Measurements from ENCODE around the gene GRID1. TPM values are rescaled to one million over a fixed set of nuclear protein-coding genes. Genes with fewer than 3 reads are reported as not detected.
A peak's percentile ranks its signal among the peaks of the same experiment; 100 is the strongest.

Gene GRID1
- total and polyA plus RNA-seq, 10 of the 15 experiments (the other 5 are each of a cell fraction or from before 2014, with no cell fraction given): 0.04 to 0.62 (median 0.08) TPM; not detected in 5

DNA sequence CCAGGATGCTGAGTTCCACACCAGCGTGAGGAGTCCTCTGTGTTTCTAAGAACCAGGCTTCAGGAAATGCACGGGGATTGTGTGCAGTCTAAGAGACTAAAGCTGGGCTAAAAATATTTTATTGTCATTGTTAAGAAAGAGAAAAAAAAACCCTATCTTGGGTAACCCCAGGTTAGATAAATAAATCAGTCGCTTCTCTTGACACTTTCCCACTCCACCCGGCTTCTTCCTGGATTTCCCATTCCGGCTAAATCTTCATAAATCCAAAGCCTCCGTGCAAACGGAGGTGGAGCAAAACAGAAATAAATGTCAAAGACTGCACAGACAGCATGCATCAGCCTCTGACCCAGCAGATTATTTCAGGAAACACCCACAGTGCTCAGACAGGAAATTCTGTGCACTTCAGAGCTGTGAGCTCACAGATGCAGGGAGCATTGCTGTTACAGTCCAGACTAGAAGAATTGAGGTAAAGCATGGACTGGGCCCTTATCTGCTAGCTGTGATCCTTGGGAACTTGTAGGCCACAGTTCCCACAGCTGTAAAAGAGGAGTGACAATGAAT is 44.8 kb upstream of the GRID1 start (continued):
- TF ChIP-seq EP300 (IDR thresholded peaks at IDR 0.05; ENCODE audit: borderline replicate concordance in 1 of 2, control insufficient read depth in 1 of 2, low read depth in 2 of 2, low read length in 2 of 2): peak in 1 of 2 experiments; percentile 66; a peak in 1 of 4 replicates
- no peak for TF ChIP-seq ZSCAN29 (IDR thresholded peaks at IDR 0.05)
- TF ChIP-seq CREM (IDR thresholded peaks at IDR 0.05; ENCODE audit: low read depth): peak; percentile 50; the same call in 1 of the 2 replicates
- no peak for TF ChIP-seq SUZ12 (IDR thresholded peaks at IDR 0.05; ENCODE audit: unreplicated experiment)
- TF ChIP-seq CHD4 (IDR thresholded peaks at IDR 0.05): no peak
- no peak for TF ChIP-seq WRNIP1 (IDR thresholded peaks at IDR 0.05; ENCODE audit: borderline replicate concordance, low read depth, low read length)
- TF ChIP-seq ATF7 (IDR thresholded peaks at IDR 0.05; ENCODE audit: low read depth): peak; percentile 26; the same call in 1 of the 2 replicates
- no peak for TF ChIP-seq PML (IDR thresholded peaks at IDR 0.05; ENCODE audit: low read length)
- TF ChIP-seq, protein P1, sequence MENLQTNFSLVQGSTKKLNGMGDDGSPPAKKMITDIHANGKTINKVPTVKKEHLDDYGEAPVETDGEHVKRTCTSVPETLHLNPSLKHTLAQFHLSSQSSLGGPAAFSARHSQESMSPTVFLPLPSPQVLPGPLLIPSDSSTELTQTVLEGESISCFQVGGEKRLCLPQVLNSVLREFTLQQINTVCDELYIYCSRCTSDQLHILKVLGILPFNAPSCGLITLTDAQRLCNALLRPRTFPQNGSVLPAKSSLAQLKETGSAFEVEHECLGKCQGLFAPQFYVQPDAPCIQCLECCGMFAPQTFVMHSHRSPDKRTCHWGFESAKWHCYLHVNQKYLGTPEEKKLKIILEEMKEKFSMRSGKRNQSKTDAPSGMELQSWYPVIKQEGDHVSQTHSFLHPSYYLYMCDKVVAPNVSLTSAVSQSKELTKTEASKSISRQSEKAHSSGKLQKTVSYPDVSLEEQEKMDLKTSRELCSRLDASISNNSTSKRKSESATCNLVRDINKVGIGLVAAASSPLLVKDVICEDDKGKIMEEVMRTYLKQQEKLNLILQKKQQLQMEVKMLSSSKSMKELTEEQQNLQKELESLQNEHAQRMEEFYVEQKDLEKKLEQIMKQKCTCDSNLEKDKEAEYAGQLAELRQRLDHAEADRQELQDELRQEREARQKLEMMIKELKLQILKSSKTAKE (IDR thresholded peaks at IDR 0.05; ENCODE audit: low read depth, poor library complexity, severe bottlenecking): no peak
- TF ChIP-seq TAF1 (IDR thresholded peaks at IDR 0.05; ENCODE audit: borderline replicate concordance, low read depth, low read length): 0 out of 2 replicates have a peak, but pooled peaks have one; percentile 14
- 0 out of 2 replicates have a peak, but pooled peaks have one; percentile 26 for TF ChIP-seq RFX5 (IDR thresholded peaks at IDR 0.05; ENCODE audit: low read depth, low read length)
- 0 out of 2 replicates have a peak, but pooled peaks have one; percentile 31 for TF ChIP-seq NR2F1 (conservative IDR thresholded peaks at IDR 0.05)
- TF ChIP-seq TCF3 (IDR thresholded peaks at IDR 0.05; ENCODE audit: borderline replicate concordance, insufficient read depth, low read depth, low read length): no peak
- TF ChIP-seq ZNF24 (IDR thresholded peaks at IDR 0.05): no peak
- no peak for TF ChIP-seq FOS (IDR thresholded peaks at IDR 0.05; ENCODE audit: borderline replicate concordance, extremely low read depth, insufficient read length)
- no peak for TF ChIP-seq IRF4 (IDR thresholded peaks at IDR 0.05; ENCODE audit: low read depth, low read length)
- TF ChIP-seq BHLHE40 (IDR thresholded peaks at IDR 0.05; ENCODE audit: borderline replicate concordance in 1 of 2, low read depth in 2 of 2, low read length in 1 of 2): no peak
- no peak for TF ChIP-seq PAX5 (IDR thresholded peaks at IDR 0.05; ENCODE audit: borderline replicate concordance, low read depth, low read length)
- no peak for TF ChIP-seq SIX5 (IDR thresholded peaks at IDR 0.05; ENCODE audit: low read depth, low read length, severe bottlenecking)
- no peak for TF ChIP-seq RAD51 (IDR thresholded peaks at IDR 0.05)
- TF ChIP-seq MTA2 (IDR thresholded peaks at IDR 0.05; ENCODE audit: low read depth): 0 out of 2 replicates have a peak, but pooled peaks have one; percentile 29
- TF ChIP-seq, protein P2, sequence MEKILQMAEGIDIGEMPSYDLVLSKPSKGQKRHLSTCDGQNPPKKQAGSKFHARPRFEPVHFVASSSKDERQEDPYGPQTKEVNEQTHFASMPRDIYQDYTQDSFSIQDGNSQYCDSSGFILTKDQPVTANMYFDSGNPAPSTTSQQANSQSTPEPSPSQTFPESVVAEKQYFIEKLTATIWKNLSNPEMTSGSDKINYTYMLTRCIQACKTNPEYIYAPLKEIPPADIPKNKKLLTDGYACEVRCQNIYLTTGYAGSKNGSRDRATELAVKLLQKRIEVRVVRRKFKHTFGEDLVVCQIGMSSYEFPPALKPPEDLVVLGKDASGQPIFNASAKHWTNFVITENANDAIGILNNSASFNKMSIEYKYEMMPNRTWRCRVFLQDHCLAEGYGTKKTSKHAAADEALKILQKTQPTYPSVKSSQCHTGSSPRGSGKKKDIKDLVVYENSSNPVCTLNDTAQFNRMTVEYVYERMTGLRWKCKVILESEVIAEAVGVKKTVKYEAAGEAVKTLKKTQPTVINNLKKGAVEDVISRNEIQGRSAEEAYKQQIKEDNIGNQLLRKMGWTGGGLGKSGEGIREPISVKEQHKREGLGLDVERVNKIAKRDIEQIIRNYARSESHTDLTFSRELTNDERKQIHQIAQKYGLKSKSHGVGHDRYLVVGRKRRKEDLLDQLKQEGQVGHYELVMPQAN (conservative IDR thresholded peaks at IDR 0.05): no peak
- TF ChIP-seq GABPA (IDR thresholded peaks at IDR 0.05; ENCODE audit: low read depth): no peak
